HepG2 (cell line): ENCODE measurements around the gene RBM12. TPM values are rescaled to one million over a fixed set of nuclear protein-coding genes. Genes with fewer than 3 reads are reported as not detected.

Experiments
- ARID2 ChIP-seq: sonication (generic); formaldehyde crosslinking; IDR thresholded peaks from 2 replicates; pipeline ENCODE4 v1.8.1; 2022; ENCODE audit warnings: mild to moderate bottlenecking, missing genetic modification reagents, borderline replicate concordance
- BCL6 ChIP-seq: IDR thresholded peaks from 2 replicates; pipeline ENCODE4 v1.6.1; 2016; ENCODE audit warnings: missing genetic modification reagents, missing compliant biosample characterization
- CBX2 ChIP-seq, 2 experiments: fragments of 200-600 bp in 1 of 2; sonication (generic); formaldehyde crosslinking in 1 of 2; IDR thresholded peaks; 2 replicates each; pipeline versions ENCODE4 v1.7.0 to v1.8.1; 2018 to 2022; ENCODE audit warnings: low read depth in 2 of 2, low read length in 1 of 2, mild to moderate bottlenecking in 1 of 2, missing genetic modification reagents in 1 of 2
- FOXK1 ChIP-seq: sonication (generic); formaldehyde crosslinking; IDR thresholded peaks from 2 replicates; pipeline ENCODE4 v1.4.0; 2020; ENCODE audit warnings: low read depth, missing genetic modification reagents, borderline replicate concordance
- HMG20B ChIP-seq: conservative IDR thresholded peaks from 2 replicates; pipeline ENCODE4 v1.6.1; 2016; ENCODE audit warnings: missing genetic modification reagents, missing compliant biosample characterization
- IRX3 ChIP-seq: sonication (generic); formaldehyde crosslinking; IDR thresholded peaks from 2 replicates; pipeline ENCODE4 v1.8.1; 2023; ENCODE audit warnings: mild to moderate bottlenecking, low read depth, missing genetic modification reagents, borderline replicate concordance
- MYNN ChIP-seq: sonication (generic); formaldehyde crosslinking; IDR thresholded peaks from 2 replicates; pipeline ENCODE4 v1.4.0; 2020; ENCODE audit warnings: mild to moderate bottlenecking, low read depth, missing genetic modification reagents
- NFYC ChIP-seq: IDR thresholded peaks from 2 replicates; pipeline ENCODE4 v1.6.1; 2016; ENCODE audit warnings: missing genetic modification reagents, missing compliant biosample characterization
- PHF8 ChIP-seq: sonication (generic); formaldehyde crosslinking; IDR thresholded peaks from 2 replicates; pipeline ENCODE4 v1.5.0; 2020; ENCODE audit warnings: missing genetic modification reagents
- RXRA ChIP-seq: sonication (generic); formaldehyde crosslinking; IDR thresholded peaks from 2 replicates; pipeline ENCODE4 v1.5.1; 2020; ENCODE audit warnings: missing genetic modification reagents
- SRSF1 ChIP-seq: fragments of 200-400 bp; formaldehyde crosslinking; optimal IDR thresholded peaks from 2 replicates; pipeline ENCODE3; 2017; ENCODE audit warnings: mild to moderate bottlenecking, low read depth, low read length, moderate library complexity
- THYN1 ChIP-seq: sonication (generic); formaldehyde crosslinking; IDR thresholded peaks from 2 replicates; pipeline ENCODE4 v1.8.1; 2023; ENCODE audit warnings: low read depth, mild to moderate bottlenecking, moderate library complexity, missing genetic modification reagents, borderline replicate concordance
- ZFX ChIP-seq: sonication (generic); formaldehyde crosslinking; IDR thresholded peaks from 2 replicates; pipeline ENCODE4 v1.4.0; 2020; ENCODE audit warnings: mild to moderate bottlenecking, low read depth, missing genetic modification reagents, moderate library complexity
- ZNF354B ChIP-seq: sonication (generic); formaldehyde crosslinking; IDR thresholded peaks from 2 replicates; pipeline ENCODE4 v1.8.0; 2022; ENCODE audit warnings: mild to moderate bottlenecking, missing genetic modification reagents
- ZNF607 ChIP-seq: sonication (generic); formaldehyde crosslinking; IDR thresholded peaks from 2 replicates; pipeline ENCODE4 v1.5.1; 2020; ENCODE audit warnings: missing genetic modification reagents, mild to moderate bottlenecking, borderline replicate concordance
- polyA plus RNA-seq, 8 experiments: library from polyadenylated mRNA; depleted of rRNA in 3 of 8; stranded (reverse) in 7 of 8; unstranded in 1 of 8; fragments of >200 nt; fragmentation: Illumina TruSeq in 4 of 8; extraction: Trizol in 4 of 8; gene quantifications; 2 replicates each; pipeline versions ENCODE4 v1.2.1 to v1.2.3, GENCODE V29; 2011 to 2016; ENCODE audit warnings: low read depth in 4 of 8, missing spikeins in 1 of 8, mixed read lengths in 1 of 8; ENCODE audit not compliant: insufficient read depth in 1 of 8
- total RNA-seq, 5 experiments: library from RNA; depleted of rRNA; stranded (reverse); fragments of >200 nt; fragmentation: Illumina TruSeq; extraction: Trizol; gene quantifications; 2 replicates each; pipeline ENCODE4 v1.2.3, GENCODE V29; 2016; ENCODE audit warnings: low read depth in 1 of 5
- TF ChIP-seq, protein P1 (sequence below): sonication (generic); formaldehyde crosslinking; IDR thresholded peaks from 2 replicates; pipeline ENCODE4 v1.4.0; 2020; ENCODE audit warnings: low read depth, missing genetic modification reagents
- TF ChIP-seq, protein P2 (sequence below): sonication (generic); formaldehyde crosslinking; IDR thresholded peaks from 2 replicates; pipeline ENCODE4 v1.8.0; 2022; ENCODE audit warnings: missing genetic modification reagents, mild to moderate bottlenecking, inconsistent platforms, borderline replicate concordance
- TF ChIP-seq, protein P3 (sequence below): sonication (generic); formaldehyde crosslinking; IDR thresholded peaks from 2 replicates; pipeline ENCODE4 v1.8.0; 2022; ENCODE audit warnings: missing genetic modification reagents, mild to moderate bottlenecking, borderline replicate concordance
- TF ChIP-seq, protein P4 (sequence below): fragments of 450-650 bp; IDR thresholded peaks from 2 replicates; pipeline ENCODE4 v1.6.1; 2017; ENCODE audit warnings: mild to moderate bottlenecking

Gene RBM12
- total and polyA plus RNA-seq, 2 of the 13 experiments (the other 11 are each of a cell fraction or from before 2014, with no cell fraction given) = 97.9 to 104 TPM

DNA sequence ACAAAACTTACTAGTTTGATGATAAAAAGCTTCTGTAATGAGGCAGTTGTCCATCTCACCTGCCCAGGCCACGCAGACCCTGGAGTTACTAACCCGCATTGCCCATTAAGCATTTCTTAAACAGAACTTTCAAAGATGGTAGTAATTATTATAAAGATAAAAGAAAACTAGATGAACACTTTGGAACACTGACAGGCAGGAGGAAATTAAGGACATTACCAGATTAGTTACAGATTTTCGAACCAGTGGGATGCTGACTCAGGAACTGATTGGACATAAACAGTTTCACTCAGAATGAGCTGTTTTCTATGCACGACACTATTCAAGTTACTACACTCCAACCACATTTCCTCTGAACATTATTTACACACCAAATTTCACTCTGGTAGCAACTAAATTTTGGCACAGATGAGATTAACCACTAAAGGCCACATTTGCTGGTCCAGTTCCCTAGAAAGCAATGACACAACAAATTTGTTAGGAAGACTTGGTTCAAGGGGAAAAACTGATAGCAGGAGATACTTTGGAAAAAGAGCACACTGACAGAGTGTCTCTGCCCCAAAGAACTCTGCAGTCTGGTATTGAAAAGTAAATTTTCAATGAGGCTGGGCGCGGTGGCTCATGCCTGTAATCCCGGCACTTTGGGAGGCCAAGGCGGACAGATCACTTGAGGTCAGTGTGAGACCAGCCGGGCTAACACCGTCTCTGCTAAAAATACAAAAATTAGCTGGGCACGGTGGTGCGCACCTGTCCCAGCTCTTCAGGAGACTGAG is 37.5 kb upstream of the RBM12 start (continued):
- TF ChIP-seq, protein P1, sequence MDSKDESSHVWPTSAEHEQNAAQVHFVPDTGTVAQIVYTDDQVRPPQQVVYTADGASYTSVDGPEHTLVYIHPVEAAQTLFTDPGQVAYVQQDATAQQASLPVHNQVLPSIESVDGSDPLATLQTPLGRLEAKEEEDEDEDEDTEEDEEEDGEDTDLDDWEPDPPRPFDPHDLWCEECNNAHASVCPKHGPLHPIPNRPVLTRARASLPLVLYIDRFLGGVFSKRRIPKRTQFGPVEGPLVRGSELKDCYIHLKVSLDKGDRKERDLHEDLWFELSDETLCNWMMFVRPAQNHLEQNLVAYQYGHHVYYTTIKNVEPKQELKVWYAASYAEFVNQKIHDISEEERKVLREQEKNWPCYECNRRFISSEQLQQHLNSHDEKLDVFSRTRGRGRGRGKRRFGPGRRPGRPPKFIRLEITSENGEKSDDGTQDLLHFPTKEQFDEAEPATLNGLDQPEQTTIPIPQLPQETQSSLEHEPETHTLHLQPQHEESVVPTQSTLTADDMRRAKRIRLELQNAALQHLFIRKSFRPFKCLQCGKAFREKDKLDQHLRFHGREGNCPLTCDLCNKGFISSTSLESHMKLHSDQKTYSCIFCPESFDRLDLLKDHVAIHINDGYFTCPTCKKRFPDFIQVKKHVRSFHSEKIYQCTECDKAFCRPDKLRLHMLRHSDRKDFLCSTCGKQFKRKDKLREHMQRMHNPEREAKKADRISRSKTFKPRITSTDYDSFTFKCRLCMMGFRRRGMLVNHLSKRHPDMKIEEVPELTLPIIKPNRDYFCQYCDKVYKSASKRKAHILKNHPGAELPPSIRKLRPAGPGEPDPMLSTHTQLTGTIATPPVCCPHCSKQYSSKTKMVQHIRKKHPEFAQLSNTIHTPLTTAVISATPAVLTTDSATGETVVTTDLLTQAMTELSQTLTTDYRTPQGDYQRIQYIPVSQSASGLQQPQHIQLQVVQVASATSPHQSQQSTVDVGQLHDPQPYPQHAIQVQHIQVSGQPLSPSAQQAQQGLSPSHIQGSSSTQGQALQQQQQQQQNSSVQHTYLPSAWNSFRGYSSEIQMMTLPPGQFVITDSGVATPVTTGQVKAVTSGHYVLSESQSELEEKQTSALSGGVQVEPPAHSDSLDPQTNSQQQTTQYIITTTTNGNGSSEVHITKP (CRISPR knock-in tag) = 0 out of 2 replicates have a peak, but pooled peaks have one; percentile 34
- TF ChIP-seq RXRA (CRISPR knock-in tag) (peak; percentile 54; the same call in 1 of the 2 replicates), HMG20B (CRISPR knock-in tag) (no peak), PHF8 (CRISPR knock-in tag) (peak; percentile 8; the same call in 1 of the 2 replicates), IRX3 (CRISPR knock-in tag) (peak; percentile 64; the same call in 1 of the 2 replicates), ZFX (no peak), ZNF607 (CRISPR knock-in tag) (0 out of 2 replicates have a peak, but pooled peaks have one; percentile 51), ARID2 (CRISPR knock-in tag) (peak; percentile 76), ZNF354B (CRISPR knock-in tag) (no peak; the same call in 1 of the 2 replicates), CBX2 (IDR thresholded peaks at IDR 0.05; ENCODE audit: low read depth, low read length) (no peak), CBX2 (CRISPR knock-in tag; IDR thresholded peaks at IDR 0.05; ENCODE audit: low read depth) (no peak), THYN1 (no peak), NFYC (CRISPR knock-in tag) (no peak), BCL6 (CRISPR knock-in tag) (peak; percentile 45; the same call in 1 of the 2 replicates), SRSF1 (no peak), FOXK1 (CRISPR knock-in tag) (no peak), MYNN (CRISPR knock-in tag) (no peak)
- TF ChIP-seq, protein P2, sequence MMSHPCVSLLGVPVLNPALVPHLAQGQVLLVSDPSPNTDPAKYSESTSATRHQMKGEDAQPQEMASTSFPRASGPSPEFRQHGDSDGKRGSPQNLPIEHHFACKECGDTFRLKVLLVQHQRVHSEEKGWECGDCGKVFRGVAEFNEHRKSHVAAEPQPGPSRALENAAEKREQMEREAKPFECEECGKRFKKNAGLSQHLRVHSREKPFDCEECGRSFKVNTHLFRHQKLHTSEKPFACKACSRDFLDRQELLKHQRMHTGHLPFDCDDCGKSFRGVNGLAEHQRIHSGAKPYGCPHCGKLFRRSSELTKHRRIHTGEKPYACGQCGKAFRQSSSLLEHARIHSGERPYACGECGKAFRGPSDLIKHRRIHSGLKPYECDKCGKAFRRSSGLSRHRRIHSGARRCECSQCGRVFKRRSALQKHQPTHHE (CRISPR knock-in tag) = no peak
- TF ChIP-seq, protein P3, sequence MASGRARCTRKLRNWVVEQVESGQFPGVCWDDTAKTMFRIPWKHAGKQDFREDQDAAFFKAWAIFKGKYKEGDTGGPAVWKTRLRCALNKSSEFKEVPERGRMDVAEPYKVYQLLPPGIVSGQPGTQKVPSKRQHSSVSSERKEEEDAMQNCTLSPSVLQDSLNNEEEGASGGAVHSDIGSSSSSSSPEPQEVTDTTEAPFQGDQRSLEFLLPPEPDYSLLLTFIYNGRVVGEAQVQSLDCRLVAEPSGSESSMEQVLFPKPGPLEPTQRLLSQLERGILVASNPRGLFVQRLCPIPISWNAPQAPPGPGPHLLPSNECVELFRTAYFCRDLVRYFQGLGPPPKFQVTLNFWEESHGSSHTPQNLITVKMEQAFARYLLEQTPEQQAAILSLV (CRISPR knock-in tag) = no peak
- TF ChIP-seq, protein P4, sequence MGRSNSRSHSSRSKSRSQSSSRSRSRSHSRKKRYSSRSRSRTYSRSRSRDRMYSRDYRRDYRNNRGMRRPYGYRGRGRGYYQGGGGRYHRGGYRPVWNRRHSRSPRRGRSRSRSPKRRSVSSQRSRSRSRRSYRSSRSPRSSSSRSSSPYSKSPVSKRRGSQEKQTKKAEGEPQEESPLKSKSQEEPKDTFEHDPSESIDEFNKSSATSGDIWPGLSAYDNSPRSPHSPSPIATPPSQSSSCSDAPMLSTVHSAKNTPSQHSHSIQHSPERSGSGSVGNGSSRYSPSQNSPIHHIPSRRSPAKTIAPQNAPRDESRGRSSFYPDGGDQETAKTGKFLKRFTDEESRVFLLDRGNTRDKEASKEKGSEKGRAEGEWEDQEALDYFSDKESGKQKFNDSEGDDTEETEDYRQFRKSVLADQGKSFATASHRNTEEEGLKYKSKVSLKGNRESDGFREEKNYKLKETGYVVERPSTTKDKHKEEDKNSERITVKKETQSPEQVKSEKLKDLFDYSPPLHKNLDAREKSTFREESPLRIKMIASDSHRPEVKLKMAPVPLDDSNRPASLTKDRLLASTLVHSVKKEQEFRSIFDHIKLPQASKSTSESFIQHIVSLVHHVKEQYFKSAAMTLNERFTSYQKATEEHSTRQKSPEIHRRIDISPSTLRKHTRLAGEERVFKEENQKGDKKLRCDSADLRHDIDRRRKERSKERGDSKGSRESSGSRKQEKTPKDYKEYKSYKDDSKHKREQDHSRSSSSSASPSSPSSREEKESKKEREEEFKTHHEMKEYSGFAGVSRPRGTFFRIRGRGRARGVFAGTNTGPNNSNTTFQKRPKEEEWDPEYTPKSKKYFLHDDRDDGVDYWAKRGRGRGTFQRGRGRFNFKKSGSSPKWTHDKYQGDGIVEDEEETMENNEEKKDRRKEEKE = no peak
